Large intestine (tissue), 3 donors: ENCODE results near the gene ACTN1. TPM values are rescaled to one million over a fixed set of nuclear protein-coding genes. Genes with fewer than 3 reads are reported as not detected.
A peak's percentile ranks its signal among the peaks of the same experiment; 100 is the strongest.

Source experiments
- DNase-seq, 2 donors: peaks; one replicate each; pipeline versions ENCODE4 v3.0.0 to v3.0.0-alpha.2; 2013
- H3K27ac ChIP-seq: one replicate; pipeline ENCODE4 v1.5.1; 2013; ENCODE audit warnings: low read length
- H3K27me3 ChIP-seq: 2 replicates; pipeline ENCODE4 v1.6.1; 2013; ENCODE audit warnings: low read length; ENCODE audit not compliant: control insufficient read depth, insufficient read depth
- H3K36me3 ChIP-seq: 2 replicates; pipeline ENCODE4 v1.6.1; 2013; ENCODE audit warnings: low read length; ENCODE audit not compliant: control insufficient read depth, insufficient read depth
- H3K4me1 ChIP-seq: one replicate; pipeline ENCODE4 v1.6.1; 2013; ENCODE audit warnings: low read length; ENCODE audit not compliant: control insufficient read depth, insufficient read depth
- H3K4me3 ChIP-seq: one replicate; pipeline ENCODE4 v1.5.1; 2013; ENCODE audit warnings: low read length
- H3K9me3 ChIP-seq: one replicate; pipeline ENCODE4 v1.6.1; 2013; ENCODE audit warnings: mild to moderate bottlenecking, low read depth, low read length, moderate library complexity; ENCODE audit not compliant: control insufficient read depth
- WGBS: methylation state at CpG from one replicate; pipeline ENCODE4 v1.1.5; 2013; ENCODE audit warnings: low lambda C conversion rate; ENCODE audit not compliant: insufficient coverage; 5-methylcytosine and 5-hydroxymethylcytosine counted together
- polyA plus RNA-seq: library from polyadenylated mRNA; unstranded; fragments of 120-200 nt; gene quantifications from one replicate; pipeline ENCODE4 v1.2.1, GENCODE V29; 2013

The ACTN1 gene
- polyA plus RNA-seq, 1 donor = 120 TPM

DNA sequence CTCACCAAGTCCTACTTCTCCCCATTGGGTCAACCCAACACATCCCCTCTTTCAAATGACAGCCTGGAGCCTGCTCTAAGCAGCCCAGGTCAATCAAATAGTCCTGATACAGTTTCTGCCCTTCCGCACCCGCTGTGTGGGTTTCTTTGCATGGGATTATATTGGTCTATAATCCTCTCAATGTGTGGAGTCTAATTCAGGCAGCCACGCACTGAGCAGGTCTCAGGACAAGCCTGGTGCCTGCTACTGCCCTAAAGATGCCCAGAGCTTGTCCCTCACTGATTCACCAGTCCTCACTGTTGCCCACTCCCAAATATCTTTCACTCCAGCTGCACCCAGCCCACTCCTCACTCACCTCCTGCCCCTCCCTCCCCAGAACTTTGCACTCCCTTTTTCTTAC, 16.4 kb downstream of the ACTN1 start:
- peaks cover 51% of the 10 kb centered on the region for H3K4me1 ChIP-seq

GRCh38 chr14:68961781-68962584, 17.1 kb downstream of the ACTN1 start:
- no peak for DNase-seq
- Histone ChIP-seq H3K36me3 (peaks cover 4% of the 10 kb centered on the region), H3K4me1 (peaks cover 45% of the 10 kb centered on the region), H3K27me3 (no peaks in the 10 kb centered on the region), H3K27ac (no peak overlapping the region), H3K9me3 (no peaks in the 10 kb centered on the region), H3K4me3 (no peak overlapping the region)
- WGBS = no CpG with 5 or more reads among the region's 16 CpGs

More for the DNA sequence above, 16.4 kb downstream of the ACTN1 start:
- WGBS = no CpG with 5 or more reads among the region's 3 CpGs
- H3K36me3 ChIP-seq = peaks cover 2% of the 10 kb centered on the region
- DNase-seq = no peak
- H3K4me3 ChIP-seq = no peak overlapping the region
- H3K27ac ChIP-seq = no peak overlapping the region
- H3K27me3 ChIP-seq = no peaks in the 10 kb centered on the region
- no peaks in the 10 kb centered on the region for H3K9me3 ChIP-seq

DNA sequence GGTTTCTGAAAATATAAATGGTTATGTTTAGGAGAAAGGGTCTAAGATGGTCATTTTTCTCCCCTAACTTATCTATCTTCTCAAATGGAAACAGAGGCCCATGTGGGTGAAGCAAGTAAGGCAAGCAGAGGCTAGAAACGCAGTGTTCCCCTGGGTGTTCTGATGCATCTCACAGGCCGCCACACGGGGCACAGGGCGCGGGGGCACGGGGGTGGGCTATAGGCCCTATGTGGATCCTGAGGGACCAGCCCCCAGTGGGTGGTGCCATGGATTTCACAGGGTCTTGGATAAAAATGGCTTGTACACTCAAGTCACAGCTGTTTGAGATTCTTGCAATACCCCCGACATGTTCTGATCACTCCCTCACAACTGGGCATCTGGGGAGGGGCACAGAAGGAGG, 17.7 kb downstream of the ACTN1 start:
- H3K36me3 ChIP-seq = peaks cover 6% of the 10 kb centered on the region
- no peaks in the 10 kb centered on the region for H3K9me3 ChIP-seq
- peaks cover 45% of the 10 kb centered on the region for H3K4me1 ChIP-seq
- DNase-seq = no peak
- H3K27ac ChIP-seq = no peak overlapping the region
- no CpG with 5 or more reads among the region's 7 CpGs for WGBS
- H3K4me3 ChIP-seq = no peak overlapping the region
- no peaks in the 10 kb centered on the region for H3K27me3 ChIP-seq

GRCh38 chr14:68960123-68960522, 19.0 kb downstream of the ACTN1 start:
- Histone ChIP-seq H3K27ac (no peak overlapping the region), H3K4me1 (peaks cover 45% of the 10 kb centered on the region)
- DNase-seq = no peak

DNA sequence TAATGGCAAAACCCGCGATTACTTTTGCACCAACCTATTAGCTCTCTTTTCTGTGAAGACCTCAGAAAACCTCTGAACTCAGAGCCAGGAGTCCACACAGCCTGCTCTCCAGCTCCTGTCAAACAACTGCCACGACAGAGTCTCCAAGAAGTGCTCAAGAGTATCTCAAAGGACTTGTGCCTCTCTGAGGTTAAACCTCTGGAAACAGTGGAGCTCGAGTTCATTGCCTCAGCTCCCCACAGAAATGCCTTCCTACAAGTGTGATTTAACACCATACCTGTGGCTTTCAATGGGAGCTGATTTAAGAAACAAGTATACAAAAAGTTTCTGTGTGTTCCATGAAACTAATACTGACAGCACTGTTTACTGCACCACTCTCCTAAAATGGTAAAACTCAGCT, 20.1 kb downstream of the ACTN1 start:
- WGBS = 40% methylated on average over 1 of the region's 4 CpGs
- DNase-seq = no peak
- H3K4me3 ChIP-seq = no peak overlapping the region
- peaks cover 39% of the 10 kb centered on the region for H3K4me1 ChIP-seq
- H3K27me3 ChIP-seq = no peaks in the 10 kb centered on the region
- H3K9me3 ChIP-seq = no peaks in the 10 kb centered on the region
- H3K36me3 ChIP-seq = peaks cover 6% of the 10 kb centered on the region
- H3K27ac ChIP-seq = no peak overlapping the region

More at GRCh38 chr14:68960123-68960522, 19.0 kb downstream of the ACTN1 start:
- WGBS = 80% methylated on average over 1 of the region's 3 CpGs
- Histone ChIP-seq H3K36me3 (peaks cover 6% of the 10 kb centered on the region), H3K27me3 (no peaks in the 10 kb centered on the region), H3K9me3 (no peaks in the 10 kb centered on the region), H3K4me3 (no peak overlapping the region)

GRCh38 chr14:68958553-68958952, 20.5 kb downstream of the ACTN1 start:
- Histone ChIP-seq H3K27me3 (no peaks in the 10 kb centered on the region), H3K9me3 (no peaks in the 10 kb centered on the region), H3K4me1 (peaks cover 34% of the 10 kb centered on the region), H3K36me3 (peaks cover 6% of the 10 kb centered on the region), H3K4me3 (no peak overlapping the region), H3K27ac (no peak overlapping the region)
- WGBS = 92% methylated on average over 2 of the region's 6 CpGs
- no peak for DNase-seq

DNA sequence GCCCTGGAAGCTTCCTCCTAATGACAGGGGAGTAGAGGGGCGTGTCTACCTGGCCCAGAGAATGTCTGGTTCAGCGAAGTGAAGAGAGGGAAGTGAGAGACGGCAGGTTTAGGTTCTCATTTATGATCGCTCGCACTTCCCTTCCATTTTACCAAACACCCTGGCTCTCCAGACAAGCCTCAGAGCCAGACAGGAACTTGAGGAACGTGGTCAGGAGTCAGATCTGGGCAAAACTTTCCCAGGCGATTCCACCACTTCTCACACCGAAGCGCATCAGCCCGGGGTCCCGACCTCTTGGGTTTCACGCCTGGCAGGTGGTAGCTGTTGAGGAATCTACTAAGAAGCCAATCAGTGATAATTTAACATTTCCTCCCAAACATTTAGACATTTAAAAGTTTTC, 21.3 kb downstream of the ACTN1 start:
- WGBS = no CpG with 5 or more reads among the region's 12 CpGs
- Histone ChIP-seq H3K27ac (no peak overlapping the region), H3K4me3 (no peak overlapping the region), H3K4me1 (peaks cover 38% of the 10 kb centered on the region), H3K27me3 (no peaks in the 10 kb centered on the region), H3K9me3 (no peaks in the 10 kb centered on the region), H3K36me3 (peaks cover 6% of the 10 kb centered on the region)
- no peak for DNase-seq

GRCh38 chr14:68956724-68957123, 22.4 kb downstream of the ACTN1 start:
- peaks cover 48% of the 10 kb centered on the region for H3K4me1 ChIP-seq
- WGBS = no CpG with 5 or more reads among the region's 3 CpGs

GRCh38 chr14:68955851-68956179, 23.3 kb downstream of the ACTN1 start:
- Histone ChIP-seq H3K4me1 (peaks cover 57% of the 10 kb centered on the region), H3K4me3 (no peak overlapping the region), H3K36me3 (peaks cover 6% of the 10 kb centered on the region), H3K9me3 (no peaks in the 10 kb centered on the region), H3K27me3 (no peaks in the 10 kb centered on the region), H3K27ac (peak overlapping the region; percentile 37)
- WGBS = 100% methylated on average over 1 of the region's 5 CpGs
- no peak for DNase-seq

More at GRCh38 chr14:68956724-68957123, 22.4 kb downstream of the ACTN1 start:
- no peak for DNase-seq
- Histone ChIP-seq H3K4me3 (no peak overlapping the region), H3K27me3 (no peaks in the 10 kb centered on the region), H3K36me3 (peaks cover 6% of the 10 kb centered on the region), H3K9me3 (no peaks in the 10 kb centered on the region), H3K27ac (no peak overlapping the region)

DNA sequence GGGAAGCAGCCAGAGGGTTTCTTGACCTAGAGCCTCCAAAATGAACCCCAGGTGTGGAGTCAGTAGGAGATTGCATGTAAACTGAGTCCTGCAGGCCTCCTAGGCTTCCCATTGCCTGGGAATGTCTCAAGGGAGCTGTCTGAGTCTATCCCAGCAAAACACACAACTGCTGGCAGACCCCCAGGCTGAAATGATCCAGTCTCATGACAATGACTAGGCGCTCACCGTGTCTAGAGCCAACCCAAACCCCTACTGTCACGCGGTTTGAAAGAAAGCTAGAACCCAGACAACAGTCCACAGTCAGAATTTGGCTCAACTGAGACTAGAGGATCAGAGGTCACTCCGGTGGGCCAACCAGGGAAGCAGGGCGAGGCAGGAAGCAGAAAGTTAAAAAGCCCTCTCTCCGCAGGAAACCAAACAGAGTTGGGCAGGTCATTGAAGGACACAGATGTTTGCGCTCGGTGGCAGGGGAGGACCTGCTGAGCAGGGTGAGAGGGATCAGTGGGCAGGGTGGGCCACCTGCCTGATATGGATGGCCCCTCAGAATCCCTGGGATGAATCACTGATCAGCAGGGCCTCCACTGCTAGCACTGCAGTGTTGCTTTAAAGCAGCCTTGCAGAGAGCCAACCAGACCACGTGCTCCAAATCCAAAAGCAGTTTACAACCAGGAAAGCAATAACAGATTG, 23.8 kb downstream of the ACTN1 start:
- DNase-seq = peak; percentile 23 to 75
- Histone ChIP-seq H3K4me1 (peaks cover 57% of the 10 kb centered on the region), H3K9me3 (no peaks in the 10 kb centered on the region), H3K27me3 (no peaks in the 10 kb centered on the region), H3K4me3 (no peak overlapping the region), H3K27ac (peak overlapping the region; percentile 37), H3K36me3 (peaks cover 6% of the 10 kb centered on the region)
- WGBS = no CpG with 5 or more reads among the region's 10 CpGs
